ENCODE measurements around the gene RPTOR.

The RPTOR gene

GRCh38 chr17:80924807-80925610 lies 380.4 kb downstream of the RPTOR start:
- TF ChIP-seq CTCF (IDR thresholded peaks at IDR 0.05; ENCODE audit: low read depth, low read length) (no peak), EZH2phosphoT487 (IDR thresholded peaks at IDR 0.05; ENCODE audit: low read depth) (no peak)
- Histone ChIP-seq H2AFZ (ENCODE audit: low read depth, low read length) (no peak overlapping the region), H3K27ac (ENCODE audit: low read length) (no peak overlapping the region), H3K79me2 (ENCODE audit: low read length) (no peaks in the 10 kb centered on the region), H3K36me3 (replicated peaks; ENCODE audit: low read depth, low read length) (peaks cover 7% of the 10 kb centered on the region), H3K9me3 (ENCODE audit: insufficient read depth, low read length) (no peaks in the 10 kb centered on the region), H3K4me2 (ENCODE audit: low read length) (no peak overlapping the region), H3K4me1 (ENCODE audit: low read length) (peaks cover 12% of the 10 kb centered on the region), H4K20me1 (ENCODE audit: insufficient read depth, low read length) (no peaks in the 10 kb centered on the region), H3K4me3 (ENCODE audit: low read length) (no peak overlapping the region), H3K27me3 (ENCODE audit: low read depth, low read length) (no peaks in the 10 kb centered on the region), H3K9ac (ENCODE audit: low read length) (no peak overlapping the region)

- Histone ChIP-seq H3K79me2 (ENCODE audit: low read length) (no peaks in the 10 kb centered on the region), H2AFZ (ENCODE audit: low read depth, low read length) (no peak overlapping the region), H3K4me3 (ENCODE audit: low read length) (no peak overlapping the region), H4K20me1 (ENCODE audit: insufficient read depth, low read length) (no peaks in the 10 kb centered on the region), H3K27me3 (ENCODE audit: low read depth, low read length) (no peaks in the 10 kb centered on the region), H3K36me3 (replicated peaks; ENCODE audit: low read depth, low read length) (peaks cover 7% of the 10 kb centered on the region), H3K9me3 (ENCODE audit: insufficient read depth, low read length) (no peaks in the 10 kb centered on the region), H3K9ac (ENCODE audit: low read length) (no peak overlapping the region), H3K27ac (ENCODE audit: low read length) (no peak overlapping the region), H3K4me2 (ENCODE audit: low read length) (no peak overlapping the region), H3K4me1 (ENCODE audit: low read length) (peaks cover 13% of the 10 kb centered on the region)
- no peak for TF ChIP-seq EZH2phosphoT487 (IDR thresholded peaks at IDR 0.05; ENCODE audit: low read depth)
- no peak for TF ChIP-seq CTCF (IDR thresholded peaks at IDR 0.05; ENCODE audit: low read depth, low read length)
These were observed 381.2 kb downstream of the RPTOR start for GRCh38 chr17:80925688-80926335.

- no peak overlapping the region for H3K4me2 ChIP-seq (ENCODE audit: low read length)
- peaks cover 13% of the 10 kb centered on the region for H3K4me1 ChIP-seq (ENCODE audit: low read length)
- H3K79me2 ChIP-seq (ENCODE audit: low read length): no peaks in the 10 kb centered on the region
- no peaks in the 10 kb centered on the region for H4K20me1 ChIP-seq (ENCODE audit: insufficient read depth, low read length)
- H3K9ac ChIP-seq (ENCODE audit: low read length): no peak overlapping the region
- no peak for TF ChIP-seq EZH2phosphoT487 (IDR thresholded peaks at IDR 0.05; ENCODE audit: low read depth)
- no peak for TF ChIP-seq CTCF (IDR thresholded peaks at IDR 0.05; ENCODE audit: low read depth, low read length)
- H3K27ac ChIP-seq (ENCODE audit: low read length): no peak overlapping the region
- H2AFZ ChIP-seq (ENCODE audit: low read depth, low read length): no peak overlapping the region
- H3K27me3 ChIP-seq (ENCODE audit: low read depth, low read length): no peaks in the 10 kb centered on the region
- H3K9me3 ChIP-seq (ENCODE audit: insufficient read depth, low read length): no peaks in the 10 kb centered on the region
- peaks cover 7% of the 10 kb centered on the region for H3K36me3 ChIP-seq (replicated peaks; ENCODE audit: low read depth, low read length)
- no peak overlapping the region for H3K4me3 ChIP-seq (ENCODE audit: low read length)
These were observed 382.1 kb downstream of the RPTOR start for GRCh38 chr17:80926591-80927250.

GRCh38 chr17:80927791-80928216 lies 383.2 kb downstream of the RPTOR start:
- no peak overlapping the region for H3K27ac ChIP-seq (ENCODE audit: low read length)
- no peaks in the 10 kb centered on the region for H3K27me3 ChIP-seq (ENCODE audit: low read depth, low read length)
- no peaks in the 10 kb centered on the region for H3K79me2 ChIP-seq (ENCODE audit: low read length)
- H3K4me3 ChIP-seq (ENCODE audit: low read length): no peak overlapping the region
- no peaks in the 10 kb centered on the region for H3K9me3 ChIP-seq (ENCODE audit: insufficient read depth, low read length)
- no peak for TF ChIP-seq CTCF (IDR thresholded peaks at IDR 0.05; ENCODE audit: low read depth, low read length)
- no peak overlapping the region for H3K4me2 ChIP-seq (ENCODE audit: low read length)
- H3K36me3 ChIP-seq (replicated peaks; ENCODE audit: low read depth, low read length): peaks cover 7% of the 10 kb centered on the region
- H2AFZ ChIP-seq (ENCODE audit: low read depth, low read length): no peak overlapping the region
- H3K4me1 ChIP-seq (ENCODE audit: low read length): peaks cover 13% of the 10 kb centered on the region
- no peaks in the 10 kb centered on the region for H4K20me1 ChIP-seq (ENCODE audit: insufficient read depth, low read length)
- no peak overlapping the region for H3K9ac ChIP-seq (ENCODE audit: low read length)
